Loucy (cell line): ENCODE results near the gene PKP4.

ENCODE experiments used
- EZH2phosphoT487 ChIP-seq: fragments of 200-600 bp; IDR thresholded peaks from 2 replicates; pipeline ENCODE4 v1.6.1; 2018; ENCODE audit warnings: antibody characterized with exemption, mild to moderate bottlenecking, moderate library complexity, borderline replicate concordance
- TF ChIP-seq, protein P1 (sequence below): fragments of 200-600 bp; sonication (generic); conservative IDR thresholded peaks from 2 replicates; pipeline ENCODE4 v1.5.1; 2014; ENCODE audit warnings: mild to moderate bottlenecking, antibody characterized with exemption, low read length

DNA sequence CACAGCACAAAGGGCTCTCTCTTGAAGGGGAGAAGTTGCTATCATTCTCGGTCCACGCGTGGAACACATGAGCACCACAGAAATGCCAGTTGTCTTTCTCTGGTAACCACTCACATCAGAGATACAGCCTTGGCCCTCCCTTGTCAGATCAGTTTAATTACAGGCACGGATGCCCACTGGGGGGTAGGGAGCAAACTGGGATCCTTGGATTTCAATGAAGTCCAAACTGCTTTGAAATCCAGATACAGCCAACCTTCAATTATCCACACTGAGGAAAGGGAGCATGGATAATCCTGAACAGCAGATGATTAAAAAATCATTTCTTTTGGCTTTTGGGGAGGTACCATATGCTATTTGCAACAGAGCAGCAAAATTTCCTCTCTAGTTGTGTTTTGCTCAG is 274.6 kb downstream of the PKP4 start:
- TF ChIP-seq, protein P1, sequence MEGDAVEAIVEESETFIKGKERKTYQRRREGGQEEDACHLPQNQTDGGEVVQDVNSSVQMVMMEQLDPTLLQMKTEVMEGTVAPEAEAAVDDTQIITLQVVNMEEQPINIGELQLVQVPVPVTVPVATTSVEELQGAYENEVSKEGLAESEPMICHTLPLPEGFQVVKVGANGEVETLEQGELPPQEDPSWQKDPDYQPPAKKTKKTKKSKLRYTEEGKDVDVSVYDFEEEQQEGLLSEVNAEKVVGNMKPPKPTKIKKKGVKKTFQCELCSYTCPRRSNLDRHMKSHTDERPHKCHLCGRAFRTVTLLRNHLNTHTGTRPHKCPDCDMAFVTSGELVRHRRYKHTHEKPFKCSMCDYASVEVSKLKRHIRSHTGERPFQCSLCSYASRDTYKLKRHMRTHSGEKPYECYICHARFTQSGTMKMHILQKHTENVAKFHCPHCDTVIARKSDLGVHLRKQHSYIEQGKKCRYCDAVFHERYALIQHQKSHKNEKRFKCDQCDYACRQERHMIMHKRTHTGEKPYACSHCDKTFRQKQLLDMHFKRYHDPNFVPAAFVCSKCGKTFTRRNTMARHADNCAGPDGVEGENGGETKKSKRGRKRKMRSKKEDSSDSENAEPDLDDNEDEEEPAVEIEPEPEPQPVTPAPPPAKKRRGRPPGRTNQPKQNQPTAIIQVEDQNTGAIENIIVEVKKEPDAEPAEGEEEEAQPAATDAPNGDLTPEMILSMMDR = no peak
- TF ChIP-seq EZH2phosphoT487 = no peak
